RCC 7860 (cell line): Measurements from ENCODE around the gene SMARCD3.

Experiments used
- DNase-seq: peaks from one replicate; pipeline ENCODE4 v3.0.0-alpha.2; 2015; ENCODE audit warnings: low spot score
- FAIRE-seq: peaks from 2 replicates; lab custom pipeline; 2012; peaks lifted over from hg19 to GRCh38; lab: Jason Lieb, UNC

Gene SMARCD3

GRCh38 chr7:151193203-151193978 lies 55.1 kb downstream of the SMARCD3 start:
- FAIRE-seq (no peak), DNase-seq (no peak)

GRCh38 chr7:151192002-151192539 lies 56.4 kb downstream of the SMARCD3 start:
- DNase-seq (no peak), FAIRE-seq (no peak)

- no peak for FAIRE-seq
- DNase-seq, result no peak
These were observed 57.0 kb downstream of the SMARCD3 start for GRCh38 chr7:151191544-151191943.

GRCh38 chr7:151189038-151189437 lies 59.5 kb downstream of the SMARCD3 start:
- FAIRE-seq (no peak), DNase-seq (no peak)
